HepG2 (cell line): Measurements from ENCODE around the gene MAP3K19. TPM values are rescaled to one million over a fixed set of nuclear protein-coding genes. Genes with fewer than 3 reads are reported as not detected.

Experiments used
- ATAC-seq: fragments of 200-7000 bp; cut with Tn5 transposase; 3 replicates; pipeline ENCODE4 v1.9.1; 2020; ENCODE audit warnings: mild to moderate bottlenecking, moderate library complexity
- Bru-seq: library from RNA; stranded (reverse); fragments of 400-500 nt; gene quantifications from one replicate; lab custom pipeline; 2021; lab: Mats Ljungman, UMichigan
- BruChase-seq, 2 experiments: library from RNA; stranded (reverse); fragments of 400-500 nt; gene quantifications; one replicate each; lab custom pipeline; 2021; lab: Mats Ljungman, UMichigan
- BruUV-seq: library from RNA; stranded (reverse); fragments of 400-500 nt; replicated peaks from 2 replicates; lab custom pipeline; 2021; lab: Mats Ljungman, UMichigan
- CTCF ChIA-PET: fragments of 300-600 bp; formaldehyde crosslinking; extraction: SDS; loops from one replicate; lab custom pipeline; 2021; ENCODE audit warnings: low total read pairs, inconsistent platforms, low intra/inter-chr PET ratio; lab: Yijun Ruan, JAX
- POLR2A ChIA-PET: fragments of 350-600 bp; sonication (Branson Sonifier 250); formaldehyde crosslinking; loops from one replicate; lab custom pipeline; 2020; ENCODE audit warnings: antibody characterized with exemption, inconsistent platforms; lab: Yijun Ruan, JAX
- DNase-seq: peaks from one replicate; pipeline ENCODE4 v3.0.0-alpha.2; 2015; ENCODE audit warnings: low spot score
- FAIRE-seq: peaks from 3 replicates; lab custom pipeline; 2011; peaks lifted over from hg19 to GRCh38; lab: Jason Lieb, UNC
- H2AFZ ChIP-seq: one replicate; pipeline ENCODE4 v1.6.1; 2011; ENCODE audit warnings: low read length, inconsistent platforms
- H3K27ac ChIP-seq: fragments of 300-600 bp; 3 replicates; pipeline ENCODE4 v1.8.0; 2011; ENCODE audit warnings: mixed run types, mild to moderate bottlenecking, mixed read lengths, low read length, inconsistent platforms; ENCODE audit not compliant: insufficient read depth; ENCODE audit errors: extremely low read length
- H3K27me3 ChIP-seq, 2 experiments: fragments of 200-600 bp in 1 of 2; 2 replicates in 1 of 2; 3 replicates in 1 of 2; pipeline versions ENCODE4 v1.6.0 to v1.8.0; 2011; ENCODE audit warnings: low read length in 2 of 2, mild to moderate bottlenecking in 2 of 2, moderate library complexity in 2 of 2, inconsistent platforms in 1 of 2; ENCODE audit not compliant: insufficient read depth in 2 of 2, control insufficient read depth in 1 of 2
- H3K36me3 ChIP-seq, 2 experiments: fragments of 200-600 bp in 1 of 2; replicated peaks in 1 of 2; 2 replicates in 1 of 2; 3 replicates in 1 of 2; pipeline versions ENCODE4 v1.5.1 to v1.8.0; 2011; ENCODE audit warnings: low read length in 2 of 2, inconsistent platforms in 1 of 2; ENCODE audit not compliant: insufficient read depth in 2 of 2, control insufficient read depth in 1 of 2
- H3K4me1 ChIP-seq: 2 replicates; pipeline ENCODE4 v1.5.1; 2012; ENCODE audit warnings: low read length, inconsistent platforms; ENCODE audit not compliant: insufficient read depth
- H3K4me2 ChIP-seq: 2 replicates; pipeline ENCODE4 v1.6.0; 2011; ENCODE audit warnings: low read depth, low read length, inconsistent platforms
- H3K4me3 ChIP-seq, 3 experiments: fragments of 200-600 bp in 1 of 3; sonication (generic), shearing (Covaris generic) in 1 of 3; replicated peaks in 1 of 3; 2 replicates each; pipeline ENCODE4 v1.5.1; 2011 to 2016; ENCODE audit warnings: low read length in 3 of 3, inconsistent platforms in 2 of 3, low read depth in 2 of 3, mild to moderate bottlenecking in 2 of 3, control low read depth in 1 of 3, mixed read lengths in 1 of 3; ENCODE audit not compliant: insufficient read depth in 1 of 3
- H3K79me2 ChIP-seq: one replicate; pipeline ENCODE4 v1.6.1; 2011; ENCODE audit warnings: low read length, inconsistent platforms; ENCODE audit not compliant: insufficient read depth
- H3K9ac ChIP-seq: 2 replicates; pipeline ENCODE4 v1.6.0; 2011; ENCODE audit warnings: mild to moderate bottlenecking, low read depth, low read length, inconsistent platforms; ENCODE audit not compliant: insufficient read depth
- H3K9me3 ChIP-seq: 2 replicates; pipeline ENCODE4 v1.5.1; 2012; ENCODE audit warnings: mild to moderate bottlenecking, low read length
- H4K20me1 ChIP-seq: 2 replicates; pipeline ENCODE4 v1.6.0; 2011; ENCODE audit warnings: inconsistent platforms, mild to moderate bottlenecking, low read length, moderate library complexity; ENCODE audit not compliant: insufficient read depth
- DNMT3B ChIP-seq: conservative IDR thresholded peaks from 2 replicates; pipeline ENCODE4 v1.6.1; 2016; ENCODE audit warnings: missing biosample characterization, control low read depth
- RFX1 ChIP-seq: fragments of 450-650 bp; IDR thresholded peaks from 2 replicates; pipeline ENCODE4 v1.6.1; 2017
- RFX3 ChIP-seq: IDR thresholded peaks from 2 replicates; pipeline ENCODE4 v1.6.1; 2016; ENCODE audit warnings: missing biosample characterization, missing genetic modification reagents
- SIN3A ChIP-seq: IDR thresholded peaks from 2 replicates; pipeline ENCODE4 v1.6.1; 2011; ENCODE audit warnings: low read depth, mild to moderate bottlenecking, control low read depth, low read length, borderline replicate concordance
- SOX13 ChIP-seq, 3 experiments: fragments of 450-650 bp in 1 of 3; sonication (generic) in 1 of 3; formaldehyde crosslinking in 1 of 3; IDR thresholded peaks in 2 of 3; conservative IDR thresholded peaks in 1 of 3; 2 replicates each; pipeline versions ENCODE4 v1.5.0 to v1.6.1; 2016 to 2020; ENCODE audit warnings: antibody characterized with exemption in 1 of 3, mild to moderate bottlenecking in 1 of 3, missing compliant biosample characterization in 1 of 3, missing genetic modification reagents in 1 of 3, moderate library complexity in 1 of 3
- TOE1 ChIP-seq: sonication (generic); formaldehyde crosslinking; IDR thresholded peaks from 2 replicates; pipeline ENCODE4 v1.4.0; 2020; ENCODE audit warnings: mild to moderate bottlenecking, missing genetic modification reagents
- ZSCAN20 ChIP-seq: sonication (generic); formaldehyde crosslinking; IDR thresholded peaks from 2 replicates; pipeline ENCODE4 v1.4.0; 2020; ENCODE audit warnings: missing genetic modification reagents, mild to moderate bottlenecking, borderline replicate concordance
- ZSCAN30 ChIP-seq: sonication (generic); formaldehyde crosslinking; IDR thresholded peaks from 2 replicates; pipeline ENCODE4 v1.5.0; 2020; ENCODE audit warnings: mild to moderate bottlenecking, missing genetic modification reagents
- in situ Hi-C: cut with HindIII; loops from 2 replicates; pipeline ENCODE4 v1.10.0; 2017; ENCODE audit warnings: low pct_unique_long_range_greater_than_20kb; ENCODE audit not compliant: extremely low pct_ligation_motif_present
- intact Hi-C: fragments of 100-400 bp; cut with micrococcal nuclease; formaldehyde crosslinking; loops from one replicate; pipeline ENCODE4 v1.10.0; 2022; ENCODE audit not compliant: unreplicated experiment
- long read RNA-seq, 2 experiments: library from RNA in 1 of 2; library from polyadenylated mRNA in 1 of 2; stranded (forward) in 1 of 2; unstranded in 1 of 2; transcript quantifications; one replicate each; pipeline ENCODE4 v2.0.0, GENCODE V29; 2019 to 2022
- polyA minus RNA-seq, 3 experiments: library from RNA; depleted of rRNA, polyadenylated mRNA; stranded (reverse); fragments of >200 nt; gene quantifications; 2 replicates each; pipeline ENCODE4 v1.2.3, GENCODE V29; 2011; ENCODE audit warnings: low replicate concordance in 1 of 3
- polyA plus RNA-seq, 8 experiments: library from polyadenylated mRNA; depleted of rRNA in 3 of 8; stranded (reverse) in 7 of 8; unstranded in 1 of 8; fragments of >200 nt; fragmentation: Illumina TruSeq in 4 of 8; extraction: Trizol in 4 of 8; gene quantifications; 2 replicates each; pipeline versions ENCODE4 v1.2.1 to v1.2.3, GENCODE V29; 2011 to 2016; ENCODE audit warnings: low read depth in 4 of 8, missing spikeins in 1 of 8, mixed read lengths in 1 of 8; ENCODE audit not compliant: insufficient read depth in 1 of 8
- total RNA-seq, 5 experiments: library from RNA; depleted of rRNA; stranded (reverse); fragments of >200 nt; fragmentation: Illumina TruSeq; extraction: Trizol; gene quantifications; 2 replicates each; pipeline ENCODE4 v1.2.3, GENCODE V29; 2016; ENCODE audit warnings: low read depth in 1 of 5
- TF ChIP-seq, protein P1 (sequence below): IDR thresholded peaks from 2 replicates; pipeline ENCODE4 v1.6.1; 2012; ENCODE audit warnings: low read depth, low read length, improper control_type of control experiment

The MAP3K19 gene, protein sequence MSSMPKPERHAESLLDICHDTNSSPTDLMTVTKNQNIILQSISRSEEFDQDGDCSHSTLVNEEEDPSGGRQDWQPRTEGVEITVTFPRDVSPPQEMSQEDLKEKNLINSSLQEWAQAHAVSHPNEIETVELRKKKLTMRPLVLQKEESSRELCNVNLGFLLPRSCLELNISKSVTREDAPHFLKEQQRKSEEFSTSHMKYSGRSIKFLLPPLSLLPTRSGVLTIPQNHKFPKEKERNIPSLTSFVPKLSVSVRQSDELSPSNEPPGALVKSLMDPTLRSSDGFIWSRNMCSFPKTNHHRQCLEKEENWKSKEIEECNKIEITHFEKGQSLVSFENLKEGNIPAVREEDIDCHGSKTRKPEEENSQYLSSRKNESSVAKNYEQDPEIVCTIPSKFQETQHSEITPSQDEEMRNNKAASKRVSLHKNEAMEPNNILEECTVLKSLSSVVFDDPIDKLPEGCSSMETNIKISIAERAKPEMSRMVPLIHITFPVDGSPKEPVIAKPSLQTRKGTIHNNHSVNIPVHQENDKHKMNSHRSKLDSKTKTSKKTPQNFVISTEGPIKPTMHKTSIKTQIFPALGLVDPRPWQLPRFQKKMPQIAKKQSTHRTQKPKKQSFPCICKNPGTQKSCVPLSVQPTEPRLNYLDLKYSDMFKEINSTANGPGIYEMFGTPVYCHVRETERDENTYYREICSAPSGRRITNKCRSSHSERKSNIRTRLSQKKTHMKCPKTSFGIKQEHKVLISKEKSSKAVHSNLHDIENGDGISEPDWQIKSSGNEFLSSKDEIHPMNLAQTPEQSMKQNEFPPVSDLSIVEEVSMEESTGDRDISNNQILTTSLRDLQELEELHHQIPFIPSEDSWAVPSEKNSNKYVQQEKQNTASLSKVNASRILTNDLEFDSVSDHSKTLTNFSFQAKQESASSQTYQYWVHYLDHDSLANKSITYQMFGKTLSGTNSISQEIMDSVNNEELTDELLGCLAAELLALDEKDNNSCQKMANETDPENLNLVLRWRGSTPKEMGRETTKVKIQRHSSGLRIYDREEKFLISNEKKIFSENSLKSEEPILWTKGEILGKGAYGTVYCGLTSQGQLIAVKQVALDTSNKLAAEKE (N-terminal part only)
- total RNA-seq (2016; rRNA removed; fragmentation: Illumina TruSeq; extraction: Trizol) (not detected in 2 replicates), polyA plus RNA-seq (2011; rRNA removed) (not detected in 2 replicates), polyA minus RNA-seq (2011; rRNA and poly(A)+ RNA removed; ENCODE audit: low replicate concordance) (not detected in 2 replicates), Bru-seq, nascent RNA (not detected), BruChase-seq, experiment 1, labeled RNA remaining after a 6-hour chase (percentile 2 among the genes with signal in this experiment), BruChase-seq, experiment 2, labeled RNA remaining after a 2-hour chase (percentile 4 among the genes with signal in this experiment)
- total RNA-seq (2016; cell fraction: cytosol; rRNA removed; fragmentation: Illumina TruSeq; extraction: Trizol; ENCODE audit: low read depth), result not detected in 2 replicates
- not detected in 2 replicates for total RNA-seq (2016; cell fraction: insoluble cytoplasmic fraction; rRNA removed; fragmentation: Illumina TruSeq; extraction: Trizol)
- total RNA-seq (2016; cell fraction: membrane; rRNA removed; fragmentation: Illumina TruSeq; extraction: Trizol), result not detected in 2 replicates
- total RNA-seq (2016; cell fraction: nucleus; rRNA removed; fragmentation: Illumina TruSeq; extraction: Trizol), result not detected in 2 replicates
- polyA plus RNA-seq (2011; cell fraction: cytosol; rRNA removed), result not detected in 2 replicates
- polyA plus RNA-seq (2011; cell fraction: nucleus; rRNA removed), result not detected in 2 replicates
- polyA plus RNA-seq (2012), result not detected in 2 replicates
- polyA plus RNA-seq (2016; cell fraction: cytosol; fragmentation: Illumina TruSeq; extraction: Trizol; ENCODE audit: low read depth), result not detected in 2 replicates
- not detected in 2 replicates for polyA plus RNA-seq (2016; cell fraction: insoluble cytoplasmic fraction; fragmentation: Illumina TruSeq; extraction: Trizol; ENCODE audit: low read depth)
- polyA plus RNA-seq (2016; cell fraction: membrane; fragmentation: Illumina TruSeq; extraction: Trizol; ENCODE audit: low read depth), result not detected in 2 replicates
- polyA plus RNA-seq (2016; cell fraction: nucleus; fragmentation: Illumina TruSeq; extraction: Trizol; ENCODE audit: insufficient read depth, low read depth), result not detected in 2 replicates
- not detected in 2 replicates for polyA minus RNA-seq (2011; cell fraction: cytosol; rRNA and poly(A)+ RNA removed)
- polyA minus RNA-seq (2011; cell fraction: nucleus; rRNA and poly(A)+ RNA removed), result not detected in 2 replicates
- long read RNA-seq, experiment 1, result 0 reads
- long read RNA-seq, experiment 2, result 0 reads

DNA sequence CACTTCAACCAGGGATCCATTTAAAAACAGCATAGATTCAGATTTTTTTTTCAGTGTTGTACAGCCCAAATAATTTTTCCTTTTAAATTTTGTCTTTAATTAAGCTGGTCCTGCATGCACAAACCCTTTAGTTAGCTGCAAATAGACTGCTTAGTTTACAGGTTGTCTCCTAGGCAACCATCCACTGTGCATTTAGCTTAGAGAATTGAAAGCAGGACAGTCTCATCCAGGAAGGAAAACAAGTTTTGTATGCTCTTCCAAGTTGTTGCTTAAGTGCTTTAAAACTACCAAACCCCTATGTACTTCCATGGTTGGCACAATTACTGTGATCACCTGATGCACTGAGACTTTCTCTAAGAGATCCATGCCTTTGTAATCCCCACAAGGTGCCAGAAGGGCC is at the start of gene MAP3K19:
MAP3K19 (minus strand) TSS at position 148 of the 400 bp plus-strand sequence. CDS start 22,800 bp downstream, outside the sequence.
- in situ Hi-C loops (no loop called here), intact Hi-C loops (no loop called here)
- FAIRE-seq, result no peak
- ChIA-PET CTCF (no interaction called here), POLR2A (interaction anchor here (1.0 kb wide), 1 partner anchor 9 kb away, joined by 3 read pairs; no protein-coding TSS in a partner anchor)
- Histone ChIP-seq H3K36me3 (no peaks in the 10 kb centered on the region), H4K20me1 (no peaks in the 10 kb centered on the region), H3K9ac (no peak within 1 kb of the TSS), H3K27me3 (no peaks in the 10 kb centered on the region; a peak in 1 of 5 replicates), H3K4me1 (peaks cover 44% of the 10 kb centered on the region), H3K4me3 (no peak within 1 kb of the TSS), H3K4me2 (peak within 1 kb of the TSS; percentile 44), H2AFZ (peak within 1 kb of the TSS; percentile 20), H3K9me3 (no peaks in the 10 kb centered on the region), H3K27ac (no peak within 1 kb of the TSS), H3K79me2 (peaks cover 2% of the 10 kb centered on the region)
- TF ChIP-seq DNMT3B (CRISPR knock-in tag) (no peak), SIN3A (0 out of 2 replicates have a peak, but pooled peaks have one; percentile 25), TOE1 (CRISPR knock-in tag) (no peak), SOX13 (IDR thresholded peaks at IDR 0.05) (no peak), SOX13 (CRISPR knock-in tag; conservative IDR thresholded peaks at IDR 0.05 in 1 of 2, IDR thresholded peaks at IDR 0.05 in 1 of 2) (no peak), ZSCAN30 (no peak), RFX1 (peak; percentile 59), RFX3 (CRISPR knock-in tag) (peak; percentile 85), ZSCAN20 (0 out of 2 replicates have a peak, but pooled peaks have one; percentile 39)
- TF ChIP-seq, protein P1, sequence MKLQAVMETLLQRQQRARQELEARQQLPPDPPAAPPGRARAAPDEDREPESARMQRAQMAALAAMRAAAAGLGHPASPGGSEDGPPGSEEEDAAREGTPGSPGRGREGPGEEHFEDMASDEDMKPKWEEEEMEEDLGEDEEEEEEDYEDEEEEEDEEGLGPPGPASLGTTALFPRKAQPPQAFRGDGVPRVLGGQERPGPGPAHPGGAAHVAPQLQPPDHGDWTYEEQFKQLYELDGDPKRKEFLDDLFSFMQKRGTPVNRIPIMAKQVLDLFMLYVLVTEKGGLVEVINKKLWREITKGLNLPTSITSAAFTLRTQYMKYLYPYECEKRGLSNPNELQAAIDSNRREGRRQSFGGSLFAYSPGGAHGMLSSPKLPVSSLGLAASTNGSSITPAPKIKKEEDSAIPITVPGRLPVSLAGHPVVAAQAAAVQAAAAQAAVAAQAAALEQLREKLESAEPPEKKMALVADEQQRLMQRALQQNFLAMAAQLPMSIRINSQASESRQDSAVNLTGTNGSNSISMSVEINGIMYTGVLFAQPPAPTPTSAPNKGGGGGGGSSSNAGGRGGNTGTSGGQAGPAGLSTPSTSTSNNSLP, result 0 out of 2 replicates have a peak, but pooled peaks have one; percentile 27
- no TSS peak for BruUV-seq
- ATAC-seq, result peak; percentile 11; the same call in 1 of the 3 replicates
- no peak for DNase-seq
